Liver (tissue), 9 donors: ENCODE data around the gene PTGIS. TPM values are rescaled to one million over a fixed set of nuclear protein-coding genes. Genes with fewer than 3 reads are reported as not detected.

Source experiments
- DNase-seq: peaks from one replicate; pipeline ENCODE4 v3.0.0-alpha.2; 2017; ENCODE audit warnings: low spot score
- H3K27ac ChIP-seq, 2 donors: one replicate each; pipeline ENCODE4 v1.7.0; 2013; ENCODE audit warnings: inconsistent platforms in 2 of 2, low read length in 2 of 2, control low read depth in 1 of 2, low read depth in 1 of 2, mild to moderate bottlenecking in 1 of 2
- H3K27me3 ChIP-seq, 4 donors: one replicate each; pipeline versions ENCODE4 v1.6.1 to v1.7.0; 2013; ENCODE audit warnings: low read length in 3 of 4, inconsistent platforms in 1 of 4, mild to moderate bottlenecking in 1 of 4, moderate library complexity in 1 of 4; ENCODE audit not compliant: control insufficient read depth in 4 of 4, insufficient read depth in 4 of 4
- H3K36me3 ChIP-seq, 4 donors: one replicate each; pipeline versions ENCODE4 v1.6.1 to v1.7.0; 2013; ENCODE audit warnings: low read length in 3 of 4, mild to moderate bottlenecking in 3 of 4, low read depth in 1 of 4, moderate library complexity in 1 of 4; ENCODE audit not compliant: control insufficient read depth in 4 of 4, insufficient read depth in 3 of 4
- H3K4me1 ChIP-seq, 4 donors: one replicate each; pipeline versions ENCODE4 v1.6.1 to v1.7.0; 2013; ENCODE audit warnings: low read length in 3 of 4, mild to moderate bottlenecking in 3 of 4, moderate library complexity in 1 of 4; ENCODE audit not compliant: control insufficient read depth in 4 of 4, insufficient read depth in 4 of 4
- H3K4me3 ChIP-seq, 3 donors: one replicate each; pipeline versions ENCODE4 v1.6.1 to v1.7.0; 2013; ENCODE audit warnings: low read length in 3 of 3, control low read depth in 1 of 3, low read depth in 1 of 3, mild to moderate bottlenecking in 1 of 3
- H3K9ac ChIP-seq, 2 donors: one replicate each; pipeline ENCODE4 v1.7.0; 2013; ENCODE audit warnings: low read length in 2 of 2, mild to moderate bottlenecking in 2 of 2, moderate library complexity in 2 of 2, control low read depth in 1 of 2, low read depth in 1 of 2
- H3K9me3 ChIP-seq, 4 donors: one replicate each; pipeline versions ENCODE4 v1.6.1 to v1.7.0; 2013; ENCODE audit warnings: low read length in 3 of 4; ENCODE audit not compliant: control insufficient read depth in 4 of 4
- ATF3 ChIP-seq: IDR thresholded peaks from 2 replicates; pipeline ENCODE4 v1.6.1; 2016; ENCODE audit warnings: antibody characterized with exemption
- CTCF ChIP-seq: fragments of 150-350 bp; IDR thresholded peaks from 2 replicates; pipeline ENCODE4 v1.5.1; 2017; ENCODE audit warnings: improper control_type of control experiment, low read depth, low read length; ENCODE audit not compliant: missing input control
- EGR1 ChIP-seq, 2 donors: IDR thresholded peaks; 2 replicates each; pipeline ENCODE4 v1.6.1; 2016 to 2018; ENCODE audit warnings: antibody characterized with exemption in 2 of 2, low read depth in 2 of 2
- FOXA1 ChIP-seq: IDR thresholded peaks from 2 replicates; pipeline ENCODE4 v1.6.1; 2016; ENCODE audit warnings: antibody characterized with exemption
- FOXA2 ChIP-seq: IDR thresholded peaks from 2 replicates; pipeline ENCODE4 v1.6.1; 2016; ENCODE audit warnings: antibody characterized with exemption
- GABPA ChIP-seq, 2 donors: IDR thresholded peaks in 1 of 2; conservative IDR thresholded peaks in 1 of 2; 2 replicates each; pipeline ENCODE4 v1.6.1; 2016; ENCODE audit warnings: antibody characterized with exemption in 2 of 2, mild to moderate bottlenecking in 1 of 2, moderate library complexity in 1 of 2
- HNF4A ChIP-seq, 2 donors: conservative IDR thresholded peaks; 2 replicates each; pipeline ENCODE4 v1.6.1; 2016; ENCODE audit warnings: antibody characterized with exemption in 2 of 2, mild to moderate bottlenecking in 2 of 2
- HNF4G ChIP-seq: IDR thresholded peaks from 2 replicates; pipeline ENCODE4 v1.6.1; 2016; ENCODE audit warnings: antibody characterized with exemption
- JUND ChIP-seq, 2 donors: IDR thresholded peaks; 2 replicates each; pipeline ENCODE4 v1.6.1; 2016; ENCODE audit warnings: antibody characterized with exemption in 2 of 2
- MAX ChIP-seq: IDR thresholded peaks from 2 replicates; pipeline ENCODE4 v1.6.1; 2016; ENCODE audit warnings: antibody characterized with exemption
- NR2F2 ChIP-seq: IDR thresholded peaks from 2 replicates; pipeline ENCODE4 v1.6.1; 2016; ENCODE audit warnings: antibody characterized with exemption
- RAD21 ChIP-seq, 2 donors: IDR thresholded peaks; 2 replicates each; pipeline ENCODE4 v1.6.1; 2016; ENCODE audit warnings: antibody characterized with exemption in 2 of 2, mild to moderate bottlenecking in 2 of 2
- REST ChIP-seq: IDR thresholded peaks from 2 replicates; pipeline ENCODE4 v1.6.1; 2016; ENCODE audit warnings: antibody characterized with exemption, mild to moderate bottlenecking
- RXRA ChIP-seq, 2 donors: IDR thresholded peaks; 2 replicates each; pipeline ENCODE4 v1.6.1; 2017 to 2018; ENCODE audit warnings: antibody characterized with exemption in 2 of 2, mild to moderate bottlenecking in 1 of 2
- SP1 ChIP-seq: IDR thresholded peaks from 2 replicates; pipeline ENCODE4 v1.6.1; 2018; ENCODE audit warnings: antibody characterized with exemption, mild to moderate bottlenecking
- TAF1 ChIP-seq: conservative IDR thresholded peaks from 2 replicates; pipeline ENCODE4 v1.6.1; 2016; ENCODE audit warnings: antibody characterized with exemption, mild to moderate bottlenecking
- YY1 ChIP-seq: IDR thresholded peaks from 2 replicates; pipeline ENCODE4 v1.6.1; 2016; ENCODE audit warnings: antibody characterized with exemption, mild to moderate bottlenecking
- ZBTB33 ChIP-seq: IDR thresholded peaks from 2 replicates; pipeline ENCODE4 v1.6.1; 2016; ENCODE audit warnings: antibody characterized with exemption
- WGBS: extraction: QIAGEN DNeasy Blood & Tissue Kit; methylation state at CpG from one replicate; pipeline ENCODE4 v1.1.7; 2013; 5-methylcytosine and 5-hydroxymethylcytosine counted together
- polyA plus RNA-seq, 2 donors: library from polyadenylated mRNA; stranded (reverse) in 1 of 2; unstranded in 1 of 2; fragments of 200-250 nt in 1 of 2; fragments of >200 nt in 1 of 2; fragmentation: Nextera tagmentation in 1 of 2; extraction: Ambion mirVana in 1 of 2; gene quantifications; one replicate each; pipeline versions ENCODE4 v1.2.1 to v1.2.3, GENCODE V29; 2013 to 2015
- total RNA-seq, 2 donors: library from RNA; depleted of rRNA; stranded (reverse); fragments of >200 nt; gene quantifications; one replicate each; pipeline ENCODE4 v1.2.3, GENCODE V29; 2014
- donor health status: healthy.
- donor health status: healthy.
- donor health status: healthy.
- donor health status: healthy.
- donor health status: healthy.

The PTGIS gene
- total and polyA plus RNA-seq, 4 donors: 2.2 to 6.3 (median 3.8) TPM

GRCh38 chr20:49518576-49518975, 49.4 kb downstream of the PTGIS start:
- Histone ChIP-seq H3K27me3 (no peaks in the 10 kb centered on the region), H3K36me3 (no peaks in the 10 kb centered on the region), H3K4me3 (no peak overlapping the region), H3K9ac (no peak overlapping the region), H3K4me1 (no peaks in the 10 kb centered on the region), H3K27ac (no peak overlapping the region), H3K9me3 (no peaks in the 10 kb centered on the region)
- no peak for TF ChIP-seq EGR1 (IDR thresholded peaks at IDR 0.05; ENCODE audit: low read depth in 2 of 2)
- TF ChIP-seq FOXA2: no peak
- TF ChIP-seq ZBTB33: no peak
- no peak for TF ChIP-seq TAF1
- TF ChIP-seq HNF4A (conservative IDR thresholded peaks at IDR 0.05): no peak
- no peak for TF ChIP-seq YY1
- no peak for TF ChIP-seq SP1
- no peak for DNase-seq
- WGBS: 87% methylated on average over 5 of the region's 5 CpGs

GRCh38 chr20:49517805-49518100, 50.2 kb downstream of the PTGIS start:
- DNase-seq: no peak
- H3K27ac ChIP-seq: no peak overlapping the region
- no peak overlapping the region for H3K9ac ChIP-seq
- WGBS: 93% methylated on average over 4 of the region's 4 CpGs
- no peaks in the 10 kb centered on the region for H3K36me3 ChIP-seq
- H3K27me3 ChIP-seq: no peaks in the 10 kb centered on the region
- H3K4me1 ChIP-seq: no peaks in the 10 kb centered on the region
- no peak overlapping the region for H3K4me3 ChIP-seq
- TF ChIP-seq GABPA (IDR thresholded peaks at IDR 0.05 in 1 of 2, conservative IDR thresholded peaks at IDR 0.05 in 1 of 2) (no peak), YY1 (no peak), JUND (IDR thresholded peaks at IDR 0.05) (no peak), ZBTB33 (no peak), NR2F2 (no peak), SP1 (no peak), HNF4G (no peak), ATF3 (no peak), TAF1 (no peak), CTCF (no peak), FOXA2 (no peak), FOXA1 (no peak), EGR1 (IDR thresholded peaks at IDR 0.05; ENCODE audit: low read depth in 2 of 2) (no peak), REST (no peak), MAX (no peak), RAD21 (IDR thresholded peaks at IDR 0.05) (no peak), HNF4A (conservative IDR thresholded peaks at IDR 0.05) (no peak), RXRA (IDR thresholded peaks at IDR 0.05) (no peak)
- H3K9me3 ChIP-seq: no peaks in the 10 kb centered on the region
